Testis (tissue), 3 donors: ENCODE measurements around the gene VWA8. TPM values are rescaled to one million over a fixed set of nuclear protein-coding genes. Genes with fewer than 3 reads are reported as not detected.

Experiments used
- DNase-seq: peaks from one replicate; pipeline ENCODE4 v3.0.0-alpha.2; 2019
- H3K27ac ChIP-seq, 2 donors: fragments of 200-600 bp; sonication (generic); one replicate each; pipeline ENCODE4 v1.5.1; 2019
- H3K27me3 ChIP-seq: fragments of 200-600 bp; sonication (generic); one replicate; pipeline ENCODE4 v1.5.1; 2019
- H3K36me3 ChIP-seq: fragments of 200-600 bp; sonication (generic); one replicate; pipeline ENCODE4 v1.5.1; 2017; ENCODE audit warnings: low read depth; ENCODE audit errors: missing control alignments
- H3K4me1 ChIP-seq: fragments of 200-600 bp; sonication (generic); one replicate; pipeline ENCODE4 v1.5.1; 2019
- H3K4me3 ChIP-seq, 2 donors: fragments of 200-600 bp; sonication (generic); one replicate each; pipeline ENCODE4 v1.5.1; 2017 to 2019
- H3K9me3 ChIP-seq: fragments of 200-600 bp; sonication (generic); one replicate; pipeline ENCODE4 v1.5.1; 2017
- CTCF ChIP-seq, 3 experiments: fragments of 450-650 bp in 2 of 3; fragments of 200-600 bp in 1 of 3; sonication (generic) in 1 of 3; IDR thresholded peaks; one replicate each; pipeline ENCODE4 v1.5.1; 2016 to 2019; ENCODE audit warnings: antibody characterized with exemption in 3 of 3, mild to moderate bottlenecking in 2 of 3, moderate library complexity in 1 of 3
- POLR2A ChIP-seq: fragments of 450-650 bp; IDR thresholded peaks from one replicate; pipeline ENCODE4 v1.6.1; 2017; ENCODE audit warnings: antibody characterized with exemption, mild to moderate bottlenecking, moderate library complexity
- WGBS, 2 donors: methylation state at CpG; one replicate each; pipeline ENCODE4 v1.1.5; 2018; 5-methylcytosine and 5-hydroxymethylcytosine counted together
- intact Hi-C: fragments of 100-400 bp; cut with DNase I; formaldehyde crosslinking; loops from one replicate; pipeline ENCODE4 v1.15.1; 2023; ENCODE audit warnings: low total_unique reads
- polyA plus RNA-seq: library from polyadenylated mRNA; stranded (reverse); fragments of 350-450 nt; fragmentation: Illumina TruSeq; extraction: RNeasy Lipid Tissue Mini Kit (QIAGEN cat#74804); gene quantifications from one replicate; pipeline ENCODE4 v1.2.3, GENCODE V29; 2014; ENCODE audit warnings: low read depth, low replicate concordance; ENCODE audit not compliant: insufficient read depth
- total RNA-seq, 2 donors: library from RNA; depleted of rRNA; stranded (reverse); fragments of >200 nt; gene quantifications; one replicate each; pipeline ENCODE4 v1.2.3, GENCODE V29; 2016

The VWA8 gene
- total and polyA plus RNA-seq, 3 donors from 2014 or later = 6.9 to 27.1 (median 15.2) TPM

- 89 to 93% methylated on average over 2 of the region's 2 CpGs for WGBS, 2 donors
- intact Hi-C loops = no loop called here
Observed at GRCh38 chr13:41682001-41682400, 278.9 kb downstream of the VWA8 start.

GRCh38 chr13:41681587-41681986 is 279.3 kb downstream of the VWA8 start:
- H3K9me3 ChIP-seq = no peaks in the 10 kb centered on the region
- WGBS, 2 donors = 89 to 95% methylated on average over 3 of the region's 3 CpGs

More at GRCh38 chr13:41682001-41682400, 278.9 kb downstream of the VWA8 start:
- H3K36me3 ChIP-seq = no peaks in the 10 kb centered on the region
- no peaks in the 10 kb centered on the region for H3K4me1 ChIP-seq
- no peak overlapping the region for H3K4me3 ChIP-seq
- no peak for DNase-seq
- no peak overlapping the region for H3K27ac ChIP-seq
- no peaks in the 10 kb centered on the region for H3K27me3 ChIP-seq
- TF ChIP-seq CTCF (IDR thresholded peaks at IDR 0.05) (no peak), POLR2A (no peak)
- no peaks in the 10 kb centered on the region for H3K9me3 ChIP-seq

GRCh38 chr13:41680900-41681299 is 280.0 kb downstream of the VWA8 start:
- DNase-seq = no peak
- Histone ChIP-seq H3K9me3 (no peaks in the 10 kb centered on the region), H3K36me3 (no peaks in the 10 kb centered on the region), H3K4me3 (no peak overlapping the region), H3K4me1 (no peaks in the 10 kb centered on the region), H3K27ac (no peak overlapping the region), H3K27me3 (no peaks in the 10 kb centered on the region)
- WGBS, 2 donors = 89 to 92% methylated on average over 2 of the region's 2 CpGs
- intact Hi-C loops = no loop called here
- TF ChIP-seq CTCF (IDR thresholded peaks at IDR 0.05) (no peak), POLR2A (no peak)

More at GRCh38 chr13:41681587-41681986, 279.3 kb downstream of the VWA8 start:
- no peak overlapping the region for H3K4me3 ChIP-seq
- no peak for TF ChIP-seq CTCF (IDR thresholded peaks at IDR 0.05)
- TF ChIP-seq POLR2A = no peak
- H3K36me3 ChIP-seq = no peaks in the 10 kb centered on the region
- H3K4me1 ChIP-seq = no peaks in the 10 kb centered on the region
- H3K27me3 ChIP-seq = no peaks in the 10 kb centered on the region
- no peak for DNase-seq
- intact Hi-C loops = no loop called here
- no peak overlapping the region for H3K27ac ChIP-seq

- no peak for TF ChIP-seq POLR2A
- no peak for TF ChIP-seq CTCF (IDR thresholded peaks at IDR 0.05)
- intact Hi-C loops = loop anchor here (10.0 kb wide), 1 partner anchor 436 kb away; no protein-coding TSS in a partner anchor
Observed at GRCh38 chr13:41678848-41679247, 282.1 kb downstream of the VWA8 start.

GRCh38 chr13:41678249-41678648 is 282.7 kb downstream of the VWA8 start:
- no peak overlapping the region for H3K4me3 ChIP-seq
- DNase-seq = no peak
- no peaks in the 10 kb centered on the region for H3K27me3 ChIP-seq
- no peaks in the 10 kb centered on the region for H3K36me3 ChIP-seq
- H3K27ac ChIP-seq = no peak overlapping the region
- TF ChIP-seq POLR2A (no peak), CTCF (IDR thresholded peaks at IDR 0.05) (no peak)
- no peaks in the 10 kb centered on the region for H3K9me3 ChIP-seq
- 87 to 89% methylated on average over 3 of the region's 3 CpGs for WGBS, 2 donors
- H3K4me1 ChIP-seq = no peaks in the 10 kb centered on the region
- intact Hi-C loops = loop anchor here (10.0 kb wide), 1 partner anchor 437 kb away; no protein-coding TSS in a partner anchor

More at GRCh38 chr13:41678848-41679247, 282.1 kb downstream of the VWA8 start:
- Histone ChIP-seq H3K9me3 (no peaks in the 10 kb centered on the region), H3K36me3 (no peaks in the 10 kb centered on the region), H3K4me1 (no peaks in the 10 kb centered on the region), H3K27me3 (no peaks in the 10 kb centered on the region), H3K4me3 (no peak overlapping the region), H3K27ac (no peak overlapping the region)
- no peak for DNase-seq
- WGBS, 2 donors = 40 to 44% methylated on average over 1 of the region's 1 CpG
